Limb (tissue), 2 donors: ENCODE results near the gene AKAP13.

Experiments used
- DNase-seq, 2 donors: peaks; one replicate each; pipeline ENCODE4 v3.0.0-alpha.2; 2016; ENCODE audit errors: extremely low spot score in 2 of 2

Gene AKAP13

GRCh38 chr15:85764649-85765277 lies 384.4 kb downstream of the AKAP13 start:
- no peak for DNase-seq

- no peak for DNase-seq
These were observed 385.8 kb downstream of the AKAP13 start for GRCh38 chr15:85766001-85766831.

GRCh38 chr15:85767785-85768529 lies 387.6 kb downstream of the AKAP13 start:
- DNase-seq: no peak

- DNase-seq: no peak
These were observed 388.3 kb downstream of the AKAP13 start for GRCh38 chr15:85768595-85769168.

GRCh38 chr15:85769182-85769900 lies 388.9 kb downstream of the AKAP13 start:
- DNase-seq: no peak

GRCh38 chr15:85770096-85771041 lies 390.0 kb downstream of the AKAP13 start:
- DNase-seq: no peak

GRCh38 chr15:85771271-85771670 lies 390.9 kb downstream of the AKAP13 start:
- DNase-seq: no peak

GRCh38 chr15:85771781-85772445 lies 391.5 kb downstream of the AKAP13 start:
- no peak for DNase-seq

GRCh38 chr15:85772668-85773067 lies 392.3 kb downstream of the AKAP13 start:
- no peak for DNase-seq

GRCh38 chr15:85773249-85773648 lies 392.8 kb downstream of the AKAP13 start:
- DNase-seq: no peak

GRCh38 chr15:85773970-85774369 lies 393.6 kb downstream of the AKAP13 start:
- no peak for DNase-seq

- no peak for DNase-seq
These were observed 397.1 kb downstream of the AKAP13 start for GRCh38 chr15:85777250-85778106.

GRCh38 chr15:85778107-85778776 lies 397.8 kb downstream of the AKAP13 start:
- DNase-seq: no peak

GRCh38 chr15:85779249-85779648 lies 398.8 kb downstream of the AKAP13 start:
- DNase-seq: no peak

- DNase-seq: peak in 1 of 2 donors; percentile 26
These were observed 400.0 kb downstream of the AKAP13 start for GRCh38 chr15:85780225-85780985.

- peak in 1 of 2 donors; percentile 14 for DNase-seq
These were observed 400.7 kb downstream of the AKAP13 start for GRCh38 chr15:85781099-85781498.

GRCh38 chr15:85782064-85782463 lies 401.7 kb downstream of the AKAP13 start:
- no peak for DNase-seq
